GM21723 (cell line): Measurements from ENCODE around the gene SLC9A3.
"Not testable (repeated sequence)": the region's sequence is repeated elsewhere in the genome, so short reads cannot be mapped to it uniquely, and the experiment has no call there.

Experiments
- ATAC-seq: cut with Tn5 transposase; IDR thresholded peaks from one replicate; pipeline ENCODE4 v1.9.1; 2021; ENCODE audit warnings: mild to moderate bottlenecking, moderate library complexity; ENCODE audit not compliant: unreplicated experiment

Gene SLC9A3

GRCh38 chr5:511476-511875 lies 12.8 kb downstream of the SLC9A3 start:
- ATAC-seq: no peak

GRCh38 chr5:510521-510920 lies 13.7 kb downstream of the SLC9A3 start:
- no peak for ATAC-seq

- no peak for ATAC-seq
Measured at GRCh38 chr5:509611-510185, 14.6 kb downstream of the SLC9A3 start.

GRCh38 chr5:507986-508575 lies 16.2 kb downstream of the SLC9A3 start:
- not testable (repeated sequence) for ATAC-seq

GRCh38 chr5:505951-506525 lies 18.2 kb downstream of the SLC9A3 start:
- no peak for ATAC-seq

- ATAC-seq: no peak
Measured at GRCh38 chr5:504326-505154, 19.7 kb downstream of the SLC9A3 start.

- no peak for ATAC-seq
Measured at GRCh38 chr5:502325-503079, 21.7 kb downstream of the SLC9A3 start.

- no peak for ATAC-seq
Measured at GRCh38 chr5:501831-502184, 22.4 kb downstream of the SLC9A3 start.

- ATAC-seq: no peak
Measured at GRCh38 chr5:501105-501830, 23.0 kb downstream of the SLC9A3 start.

- no peak for ATAC-seq
Measured at GRCh38 chr5:500491-500890, 23.8 kb downstream of the SLC9A3 start.

- ATAC-seq: no peak
Measured at GRCh38 chr5:499233-500209, 24.7 kb downstream of the SLC9A3 start.

GRCh38 chr5:497871-498509 lies 26.3 kb downstream of the SLC9A3 start:
- ATAC-seq: no peak

- ATAC-seq: no peak
Measured at GRCh38 chr5:497090-497700, 27.1 kb downstream of the SLC9A3 start.

- no peak for ATAC-seq
Measured at GRCh38 chr5:496028-496427, 28.2 kb downstream of the SLC9A3 start.

GRCh38 chr5:494667-495255 lies 29.5 kb downstream of the SLC9A3 start:
- no peak for ATAC-seq

- ATAC-seq: no peak
Measured at GRCh38 chr5:493758-494157, 30.5 kb downstream of the SLC9A3 start.

- no peak for ATAC-seq
Measured at GRCh38 chr5:493119-493701, 31.0 kb downstream of the SLC9A3 start.
